Jurkat, Clone E6-1 (cell line): ENCODE measurements around the gene CDH6.
"Not testable (repeated sequence)": the region's sequence is repeated elsewhere in the genome, so short reads cannot be mapped to it uniquely, and the experiment has no call there.

Experiments used
- DNase-seq: peaks from one replicate; pipeline ENCODE4 v3.0.0-alpha.2; 2011; ENCODE audit warnings: low read depth, low spot score
- H3K4me3 ChIP-seq: 2 replicates; pipeline ENCODE4 v1.5.1; 2011; ENCODE audit warnings: mild to moderate bottlenecking, low read length, control low read depth, moderate library complexity

CDH6 gene

DNA sequence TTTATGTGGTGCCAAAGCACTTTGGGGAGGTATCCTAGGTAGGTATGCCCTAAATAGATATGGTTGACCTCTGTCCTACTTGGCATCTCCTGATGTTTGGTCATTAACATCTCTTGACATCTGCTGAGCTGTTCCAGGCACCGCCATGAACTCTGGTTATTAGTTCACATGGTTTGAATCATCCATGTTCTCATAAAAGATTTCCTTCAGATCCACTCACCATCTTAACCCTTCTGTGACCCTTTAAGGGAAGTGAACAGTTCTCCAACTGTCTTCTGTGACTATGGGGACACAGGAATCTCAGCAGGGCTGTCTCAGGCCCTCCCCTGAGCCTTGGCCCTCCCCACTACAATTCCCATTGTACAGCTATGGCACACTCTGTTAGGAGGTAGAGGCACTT is 167.7 kb downstream of the CDH6 start:
- no peak overlapping the region for H3K4me3 ChIP-seq
- DNase-seq, result no peak

DNA sequence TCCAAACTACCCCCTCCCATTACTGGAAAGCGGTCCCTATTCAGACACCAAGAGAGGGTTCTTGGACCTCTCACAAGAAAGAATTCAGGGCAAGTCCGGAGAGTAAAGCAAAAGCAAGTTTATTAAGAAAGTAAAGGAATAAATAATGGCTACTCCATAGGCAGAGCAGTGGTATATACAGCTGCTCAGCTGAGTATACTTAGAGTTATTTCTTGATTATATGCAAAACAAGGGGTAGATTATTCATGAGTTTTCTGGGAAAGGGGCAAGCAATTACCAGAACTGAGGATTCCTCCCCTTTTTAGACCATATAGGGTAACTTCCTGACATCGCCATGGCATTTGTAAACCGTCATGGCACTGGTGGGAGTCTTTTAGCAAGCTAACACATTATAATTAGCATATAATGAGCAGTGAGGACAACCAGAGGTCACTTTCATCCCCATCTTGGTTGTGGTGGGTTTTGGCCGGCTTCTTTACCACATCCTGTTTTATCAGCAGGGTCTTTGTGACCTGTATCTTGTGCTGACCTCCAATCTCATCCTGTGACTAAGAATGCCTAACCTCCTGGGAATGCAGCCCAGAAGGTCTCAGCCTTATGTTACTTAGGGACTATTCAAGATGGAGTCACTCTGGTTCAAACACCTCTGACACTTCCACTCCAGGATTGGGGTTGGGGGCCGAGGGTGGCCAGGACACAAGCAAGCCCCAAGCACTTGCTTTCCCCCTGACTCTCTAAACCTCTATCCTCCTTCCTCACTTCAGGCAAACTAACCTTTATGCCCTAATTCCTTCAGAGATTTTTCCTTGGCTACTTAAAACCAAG is 168.4 kb downstream of the CDH6 start:
- DNase-seq, H3K4me3 ChIP-seq: not testable (repeated sequence)

DNA sequence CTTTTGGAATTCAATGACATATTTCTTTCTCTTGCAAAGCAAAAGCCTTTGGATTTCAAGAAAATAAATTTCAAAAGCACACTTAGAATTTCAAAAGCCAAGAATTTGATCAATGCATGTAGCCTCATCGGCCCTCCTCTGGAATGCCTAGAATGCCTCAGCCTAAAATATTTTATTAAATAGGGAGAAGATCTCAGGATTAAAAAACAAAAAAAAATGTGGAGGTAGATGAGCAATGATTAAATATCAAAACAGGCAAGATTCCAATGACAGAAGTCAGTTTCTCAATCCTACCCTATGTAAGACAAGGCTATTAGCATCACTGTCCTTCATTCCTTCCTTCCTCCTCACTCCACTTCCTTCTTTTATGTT is 169.0 kb downstream of the CDH6 start:
- no peak overlapping the region for H3K4me3 ChIP-seq
- no peak for DNase-seq

DNA sequence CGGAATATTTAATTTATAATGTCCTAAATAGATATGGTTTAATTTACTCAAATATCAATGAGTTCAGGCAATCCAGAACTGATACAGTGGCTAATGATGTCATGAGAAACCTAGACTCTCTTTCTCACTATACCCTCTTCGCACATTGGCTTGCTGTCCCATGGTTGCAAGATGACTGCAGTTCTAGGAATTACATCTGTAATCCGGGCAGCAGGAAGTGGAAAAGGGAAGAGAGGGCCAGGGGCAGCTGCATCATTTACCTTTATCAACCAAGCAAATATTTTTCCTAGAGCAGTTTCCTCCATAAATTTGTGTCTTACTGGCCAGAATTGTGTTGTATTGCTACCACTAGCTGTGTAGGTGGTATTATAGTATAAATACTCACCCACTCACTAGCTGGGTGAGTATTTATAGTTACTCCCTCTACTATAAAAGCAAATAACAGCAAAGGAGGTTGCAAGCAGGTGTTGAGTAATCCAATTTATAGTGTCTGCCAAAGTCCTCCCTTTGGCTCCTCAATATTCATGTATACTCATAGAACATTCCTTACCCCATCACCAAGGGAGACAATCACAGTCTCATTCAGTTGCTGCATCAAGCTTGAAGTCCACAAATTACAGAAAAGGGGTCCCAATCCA is 169.6 kb downstream of the CDH6 start:
- H3K4me3 ChIP-seq, result no peak overlapping the region
- DNase-seq, result no peak

DNA sequence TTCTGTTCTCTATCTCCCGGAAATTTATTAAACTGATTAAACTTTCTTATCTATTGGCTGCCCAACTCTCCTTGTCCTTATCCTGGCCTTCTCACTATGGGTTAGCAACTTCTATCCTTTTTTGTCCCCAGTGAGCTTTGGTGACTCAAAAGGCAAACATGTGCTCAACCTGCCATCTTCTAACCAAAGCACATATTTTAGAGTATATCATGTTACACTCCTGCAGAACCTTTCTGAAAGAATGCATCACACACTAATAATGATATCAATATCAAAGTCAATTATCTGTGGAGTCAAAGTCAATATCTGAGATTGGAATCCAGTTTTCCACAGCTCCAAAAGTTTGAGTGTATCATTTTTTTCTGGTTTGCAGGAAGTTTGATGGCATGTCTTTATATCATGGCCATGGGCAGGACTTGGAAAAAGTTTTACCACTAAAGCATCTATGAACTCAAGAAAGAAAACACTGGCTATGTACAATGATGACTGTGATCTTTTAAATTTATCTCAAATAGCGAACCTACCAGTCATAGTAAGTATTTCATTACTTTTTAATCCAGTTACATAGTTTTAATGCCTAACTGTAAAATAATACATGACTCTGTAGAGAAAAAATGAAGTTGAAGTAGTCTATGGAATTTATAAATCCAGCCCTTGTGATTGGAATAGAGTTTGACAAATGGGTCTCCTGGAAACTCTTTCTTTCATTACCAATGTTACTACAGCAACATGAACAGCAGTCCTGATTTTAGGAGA is 171.6 kb downstream of the CDH6 start:
- no peak for DNase-seq
- H3K4me3 ChIP-seq, result no peak overlapping the region

DNA sequence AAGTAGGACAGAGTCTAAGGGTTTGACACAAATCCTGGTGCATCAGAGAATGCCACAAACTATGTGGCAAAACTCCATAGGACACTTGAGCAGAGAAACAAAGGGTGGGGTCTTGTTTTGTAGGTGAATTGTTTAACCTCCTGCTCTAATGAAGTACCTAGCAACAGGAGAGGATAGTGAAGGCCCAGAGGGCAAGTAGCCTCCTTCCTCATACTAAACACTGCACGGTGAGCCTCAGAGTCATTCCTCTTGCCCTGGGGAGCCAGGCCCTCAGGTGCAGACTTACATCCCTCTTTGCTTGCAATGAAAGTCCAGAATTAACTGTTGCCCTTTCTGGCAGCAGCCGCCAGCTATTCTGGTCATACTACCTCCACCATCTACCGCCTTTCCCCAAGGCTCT is 172.3 kb downstream of the CDH6 start:
- no peak overlapping the region for H3K4me3 ChIP-seq
- DNase-seq, result no peak

DNA sequence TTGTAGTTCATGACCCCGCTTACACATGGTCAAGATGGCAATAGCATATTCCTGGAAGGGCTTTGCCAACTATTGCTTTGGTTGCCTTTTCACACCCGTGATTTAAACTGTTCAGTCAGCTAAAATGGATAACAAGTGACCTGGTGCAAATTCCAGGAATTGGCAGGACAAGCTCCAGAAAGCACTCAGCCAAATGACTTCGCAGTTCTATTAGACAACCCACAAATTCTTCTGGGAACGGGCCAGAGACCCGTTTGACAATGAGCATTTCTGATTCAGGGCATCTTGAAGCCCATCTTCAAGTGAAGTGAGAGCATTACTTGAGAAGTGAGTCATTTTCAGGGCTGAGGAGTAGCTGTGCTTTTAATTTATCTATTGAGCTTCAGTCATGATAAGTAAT is 173.5 kb downstream of the CDH6 start:
- H3K4me3 ChIP-seq, result no peak overlapping the region
- no peak for DNase-seq

DNA sequence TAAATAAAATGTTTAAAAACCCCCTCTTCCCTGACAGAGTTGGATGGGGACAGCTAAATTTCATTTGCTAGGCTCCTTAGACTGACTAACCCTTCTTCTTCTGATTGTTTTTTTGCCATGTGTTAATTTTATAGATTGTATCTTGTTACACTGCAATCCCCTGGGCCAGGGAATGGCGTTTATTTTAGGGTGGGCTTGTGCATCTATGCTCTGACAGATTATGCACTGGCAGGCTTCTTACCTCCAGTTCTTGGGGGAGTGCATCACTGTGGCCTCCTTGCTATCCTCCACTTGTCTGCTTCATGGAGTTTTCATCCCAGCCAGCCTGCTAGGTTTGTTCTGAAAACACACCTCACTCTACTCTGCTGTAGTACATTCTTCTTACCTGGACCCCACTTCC is 178.6 kb downstream of the CDH6 start:
- no peak for DNase-seq

DNA sequence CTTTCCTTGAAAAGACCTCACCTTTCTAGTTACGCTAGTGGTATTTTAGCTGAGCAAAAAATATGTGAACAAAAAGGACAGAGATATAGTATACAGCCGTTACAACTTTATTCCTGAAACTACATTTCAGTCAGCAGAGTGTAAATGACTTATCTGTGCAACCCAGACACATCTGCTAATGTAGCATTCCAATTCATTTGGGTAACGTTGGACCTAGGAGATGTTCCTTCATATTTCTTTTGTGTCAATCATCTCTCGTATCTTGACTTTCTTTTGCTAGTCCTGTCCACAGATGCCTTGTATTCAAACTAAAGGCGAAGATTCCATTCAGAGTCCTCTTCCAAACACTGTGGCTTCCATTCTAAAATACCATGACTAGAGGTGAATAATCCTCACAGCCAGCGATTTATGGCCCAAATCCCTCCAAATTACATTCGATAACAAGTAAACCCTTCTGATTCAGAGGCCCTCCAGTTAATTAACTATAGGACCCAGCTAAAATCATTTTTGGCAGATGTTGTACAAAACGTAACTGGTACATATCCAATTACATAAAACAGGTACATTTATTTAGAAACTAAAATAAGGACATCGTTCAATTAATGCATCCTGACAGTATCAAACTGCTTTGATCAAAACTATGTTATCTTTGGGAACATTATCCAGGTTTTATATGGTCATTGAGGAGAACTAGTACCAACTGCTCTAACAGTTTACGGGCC is 182.7 kb downstream of the CDH6 start:
- no peak for DNase-seq
- H3K4me3 ChIP-seq, result no peak overlapping the region

More for the DNA sequence above, 178.6 kb downstream of the CDH6 start:
- no peak overlapping the region for H3K4me3 ChIP-seq

DNA sequence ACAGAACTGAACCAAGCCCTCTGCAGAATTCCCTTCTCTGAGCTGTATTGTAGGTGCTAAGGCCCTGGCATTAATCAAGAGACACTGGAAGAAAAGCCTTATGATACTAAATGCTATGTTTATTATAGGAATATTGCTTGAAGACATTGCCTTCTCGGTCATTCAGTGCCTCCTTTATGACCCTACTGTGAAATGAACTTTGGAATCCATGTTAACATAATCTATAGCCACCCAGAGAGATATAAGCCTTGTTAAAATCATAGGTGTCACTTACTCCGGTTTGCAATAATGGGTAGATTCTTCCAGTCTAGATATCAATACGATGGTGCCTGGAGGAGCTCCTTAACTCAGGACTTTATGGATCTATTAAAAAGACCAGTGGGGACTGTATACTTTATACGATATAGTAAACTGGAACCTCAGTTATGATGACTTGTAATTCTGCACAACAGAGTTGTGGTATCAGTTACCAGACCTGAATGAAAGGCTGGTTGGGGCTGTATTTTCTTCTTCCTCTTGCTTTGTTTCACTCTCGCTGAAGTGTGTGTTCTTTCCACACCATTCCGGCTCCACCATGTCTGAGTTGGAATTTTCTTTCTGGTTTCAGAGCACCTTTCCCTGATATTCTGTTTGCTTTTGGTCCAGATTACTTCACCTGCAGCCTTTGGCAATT is 183.9 kb downstream of the CDH6 start:
- H3K4me3 ChIP-seq, result no peak overlapping the region
- no peak for DNase-seq

DNA sequence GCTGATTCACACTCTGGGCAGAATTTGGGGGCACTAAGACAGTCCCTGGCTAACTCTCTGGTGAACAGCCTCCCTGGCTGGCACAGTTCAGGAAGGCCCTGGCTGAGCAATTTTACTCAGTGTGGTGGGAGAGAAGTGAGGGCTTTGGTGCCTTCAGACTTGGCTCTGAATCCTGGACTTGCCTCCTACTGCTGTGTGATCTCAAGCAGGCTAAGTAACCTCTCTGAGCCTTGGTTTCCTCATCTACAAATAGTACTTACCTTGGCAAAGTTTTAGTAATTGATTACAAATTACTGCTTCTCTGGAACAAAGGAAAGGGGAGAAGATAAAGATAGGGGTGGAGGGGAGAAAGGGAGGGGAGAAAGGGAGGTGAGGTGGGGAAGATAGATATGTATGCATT is 184.7 kb downstream of the CDH6 start:
- H3K4me3 ChIP-seq, result no peak overlapping the region
- no peak for DNase-seq
